ENCODE results near the gene TUFT1.

GRCh38 chr1:151579436-151580225 lies 39.5 kb downstream of the TUFT1 start:
- no peak for TF ChIP-seq CTCF (IDR thresholded peaks at IDR 0.05; ENCODE audit: poor library complexity)
- TF ChIP-seq EZH2 (IDR thresholded peaks at IDR 0.05; ENCODE audit: borderline replicate concordance) = no peak
- TF ChIP-seq EZH2phosphoT487 (IDR thresholded peaks at IDR 0.05; ENCODE audit: low read depth, severe bottlenecking, unreplicated experiment) = no peak
